D721Med (cell line): ENCODE results near the gene SGMS1.
A peak's percentile ranks its signal among the peaks of the same experiment; 100 is the strongest.

Experiments
- DNase-seq: peaks from one replicate; pipeline ENCODE4 v3.0.0; 2011; ENCODE audit warnings: low spot score; ENCODE audit not compliant: insufficient read length
- FAIRE-seq: peaks from 2 replicates; lab custom pipeline; 2011; peaks lifted over from hg19 to GRCh38; lab: Jason Lieb, UNC
- TF ChIP-seq, protein P1 (sequence below): IDR thresholded peaks from 2 replicates; pipeline ENCODE4 v1.5.1; 2012; ENCODE audit warnings: mild to moderate bottlenecking, control low read depth; ENCODE audit not compliant: insufficient read depth; ENCODE audit errors: missing control alignments

The SGMS1 gene

DNA sequence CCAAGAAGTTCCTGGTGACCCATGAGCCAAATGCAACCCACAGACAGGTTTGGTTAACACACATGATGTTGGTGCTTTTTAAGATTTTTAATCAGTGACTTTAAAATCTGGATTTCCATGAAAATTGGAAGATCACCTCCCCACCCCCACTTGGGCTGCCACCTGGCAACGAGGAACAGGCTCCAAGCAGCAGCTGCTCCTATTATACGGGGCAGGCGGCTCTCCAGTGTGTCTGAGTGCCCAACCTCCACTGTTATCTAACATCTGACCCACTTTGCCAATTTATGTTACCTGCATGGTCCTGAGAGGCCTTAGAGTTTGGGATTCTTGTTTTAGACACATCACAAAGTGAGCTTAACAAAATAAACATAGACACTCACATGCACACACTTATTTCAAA lies 56.4 kb downstream of the SGMS1 start:
- DNase-seq, result no peak
- TF ChIP-seq, protein P1, sequence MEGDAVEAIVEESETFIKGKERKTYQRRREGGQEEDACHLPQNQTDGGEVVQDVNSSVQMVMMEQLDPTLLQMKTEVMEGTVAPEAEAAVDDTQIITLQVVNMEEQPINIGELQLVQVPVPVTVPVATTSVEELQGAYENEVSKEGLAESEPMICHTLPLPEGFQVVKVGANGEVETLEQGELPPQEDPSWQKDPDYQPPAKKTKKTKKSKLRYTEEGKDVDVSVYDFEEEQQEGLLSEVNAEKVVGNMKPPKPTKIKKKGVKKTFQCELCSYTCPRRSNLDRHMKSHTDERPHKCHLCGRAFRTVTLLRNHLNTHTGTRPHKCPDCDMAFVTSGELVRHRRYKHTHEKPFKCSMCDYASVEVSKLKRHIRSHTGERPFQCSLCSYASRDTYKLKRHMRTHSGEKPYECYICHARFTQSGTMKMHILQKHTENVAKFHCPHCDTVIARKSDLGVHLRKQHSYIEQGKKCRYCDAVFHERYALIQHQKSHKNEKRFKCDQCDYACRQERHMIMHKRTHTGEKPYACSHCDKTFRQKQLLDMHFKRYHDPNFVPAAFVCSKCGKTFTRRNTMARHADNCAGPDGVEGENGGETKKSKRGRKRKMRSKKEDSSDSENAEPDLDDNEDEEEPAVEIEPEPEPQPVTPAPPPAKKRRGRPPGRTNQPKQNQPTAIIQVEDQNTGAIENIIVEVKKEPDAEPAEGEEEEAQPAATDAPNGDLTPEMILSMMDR, result no peak
- FAIRE-seq, result no peak

DNA sequence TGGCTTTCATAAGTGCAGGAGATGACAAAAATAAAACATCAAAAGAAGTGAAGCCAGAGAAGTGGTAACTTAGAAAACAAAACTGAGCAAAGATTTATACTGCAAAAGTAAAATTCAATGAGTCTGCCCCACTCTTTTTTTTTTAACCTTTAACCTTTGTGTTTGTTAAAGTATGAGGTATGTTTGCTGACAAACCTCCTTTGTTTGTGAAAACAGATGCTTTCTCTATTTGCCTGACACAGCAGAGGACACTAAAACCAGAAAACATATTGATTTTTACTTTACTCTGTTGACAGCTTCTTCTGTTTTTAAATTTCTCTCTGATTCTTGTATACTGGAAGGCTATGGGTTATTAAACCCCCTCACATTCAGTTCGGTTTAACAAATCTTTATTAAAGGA lies 57.6 kb downstream of the SGMS1 start:
- TF ChIP-seq, protein P1, result no peak
- FAIRE-seq (no peak), DNase-seq (no peak)

DNA sequence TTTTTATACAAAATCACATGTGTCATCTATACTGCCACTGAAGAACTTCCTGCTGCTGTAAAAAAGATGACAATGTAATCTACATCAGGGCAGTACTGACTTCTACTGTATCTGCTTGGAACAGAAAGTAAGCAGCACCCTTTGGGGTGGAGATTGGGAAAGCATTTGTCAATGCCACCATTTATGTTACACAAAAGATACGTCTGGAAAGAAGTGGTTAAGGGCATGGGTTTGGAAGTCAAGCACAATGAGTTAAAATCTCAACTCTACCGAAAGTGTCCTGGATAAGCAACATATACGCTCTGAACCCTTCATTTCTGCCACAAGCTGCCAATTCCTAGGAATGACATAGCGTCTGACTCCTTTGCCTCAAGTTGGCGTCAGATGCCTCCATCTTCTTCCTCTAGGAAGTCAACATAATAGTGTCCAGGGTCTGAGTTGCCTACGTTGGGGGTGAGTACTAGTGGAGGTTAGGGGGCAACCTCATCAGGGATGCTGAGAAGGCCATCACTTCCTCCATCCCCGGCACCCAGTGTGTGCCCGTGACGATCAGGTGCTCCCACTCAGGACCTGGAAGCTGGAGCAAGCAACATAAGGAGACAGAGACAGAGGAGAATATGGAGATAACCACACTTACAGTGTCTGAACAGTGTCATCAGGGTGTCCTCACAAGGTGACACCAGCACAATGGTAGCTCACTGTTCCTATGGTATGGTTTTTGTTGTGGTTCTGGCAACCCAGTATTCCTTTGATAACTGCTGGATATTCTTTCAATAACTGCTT lies 58.3 kb downstream of the SGMS1 start:
- TF ChIP-seq, protein P1, result no peak
- DNase-seq (no peak), FAIRE-seq (no peak)

DNA sequence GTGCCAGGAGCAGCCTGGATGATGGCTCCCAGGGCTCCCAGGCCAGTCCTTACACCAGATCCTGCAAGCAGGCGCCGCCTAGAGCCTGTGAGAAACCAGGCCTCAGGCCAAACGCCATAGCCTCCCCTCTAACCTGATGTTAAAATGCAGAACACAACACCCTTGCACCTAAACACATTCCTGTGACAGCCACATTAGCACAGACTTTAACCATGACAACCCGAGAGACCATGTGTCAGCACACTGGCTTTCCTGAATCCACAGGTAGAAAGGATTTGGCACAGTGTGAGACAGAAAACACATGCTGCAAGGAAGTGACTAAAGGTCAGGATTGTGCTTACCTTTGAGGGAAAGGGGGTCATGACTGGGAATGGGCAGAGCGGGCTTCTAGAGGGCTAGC lies 59.9 kb downstream of the SGMS1 start:
- TF ChIP-seq, protein P1, result no peak
- DNase-seq (no peak), FAIRE-seq (no peak)

DNA sequence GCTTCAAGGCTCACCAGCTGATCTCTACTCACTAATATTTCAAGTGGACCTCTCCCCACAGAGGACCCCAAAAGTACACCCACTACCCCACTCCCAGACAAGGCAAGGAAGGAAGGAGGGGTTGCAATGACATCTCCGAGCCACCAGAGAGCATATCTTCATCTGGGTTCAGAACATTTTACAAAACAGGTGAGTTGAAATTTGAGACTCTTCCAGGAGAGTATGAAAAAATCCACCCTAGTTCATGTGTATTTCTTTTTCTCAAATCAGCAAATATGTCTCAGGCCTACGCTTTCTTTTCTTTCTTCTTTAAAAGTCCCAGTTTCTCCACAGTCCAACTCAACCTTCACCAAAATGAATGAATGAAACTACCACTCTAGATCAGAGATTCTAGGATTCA lies 61.9 kb downstream of the SGMS1 start:
- DNase-seq, result no peak
- FAIRE-seq, result no peak
- TF ChIP-seq, protein P1, result peak; percentile 47

DNA sequence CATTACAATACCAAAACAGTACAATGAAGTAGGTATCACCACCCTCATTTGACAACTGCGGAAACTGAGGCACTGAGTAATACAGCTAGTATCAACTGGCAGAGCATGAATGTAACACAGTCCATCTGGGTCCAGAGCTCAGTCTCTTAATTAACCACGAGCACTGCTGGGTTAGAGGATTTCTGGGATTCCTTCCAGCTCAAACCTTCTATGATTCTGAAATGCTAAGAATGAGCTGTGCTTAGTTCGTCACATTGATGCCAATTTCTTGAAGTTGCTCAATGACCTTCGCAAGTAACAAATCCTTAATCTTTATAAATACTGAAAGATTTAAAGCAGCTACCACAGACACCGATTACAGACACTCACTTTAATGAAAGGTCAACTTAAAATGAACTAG lies 62.5 kb downstream of the SGMS1 start:
- FAIRE-seq (no peak), DNase-seq (no peak)
- TF ChIP-seq, protein P1, result no peak

DNA sequence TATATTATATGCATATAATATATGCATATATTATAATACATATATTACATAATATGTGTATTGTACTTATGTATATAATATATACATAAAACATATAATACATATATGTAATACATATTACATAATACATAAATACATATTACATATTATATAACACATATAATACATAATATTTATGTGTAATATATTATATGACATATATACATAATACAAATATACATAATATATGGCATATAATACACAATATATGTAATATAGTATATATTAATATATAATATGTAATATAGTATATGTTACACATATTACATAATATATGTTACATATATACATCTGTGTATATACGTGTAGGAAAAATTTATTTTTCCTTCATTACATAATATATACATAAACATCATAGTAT lies 63.4 kb downstream of the SGMS1 start:
- FAIRE-seq (no peak), DNase-seq (no peak)
- TF ChIP-seq, protein P1, result no peak
